Kidney (tissue), 14 donors: ENCODE data around the gene PPARA. TPM values are rescaled to one million over a fixed set of nuclear protein-coding genes. Genes with fewer than 3 reads are reported as not detected.
A peak's percentile ranks its signal among the peaks of the same experiment; 100 is the strongest.

ENCODE experiments used
- DNase-seq, 5 donors: peaks; one replicate each; pipeline ENCODE4 v3.0.0-alpha.2; 2013 to 2020
- FAIRE-seq: peaks from 2 replicates; lab custom pipeline; 2012; peaks lifted over from hg19 to GRCh38; lab: Jason Lieb, UNC
- H3K27ac ChIP-seq, 2 donors: one replicate each; pipeline ENCODE4 v1.7.0; 2013; ENCODE audit warnings: low read depth in 2 of 2, low read length in 2 of 2, inconsistent platforms in 1 of 2
- H3K27me3 ChIP-seq: one replicate; pipeline ENCODE4 v1.7.1; 2013; ENCODE audit warnings: low read length, inconsistent platforms; ENCODE audit not compliant: control insufficient read depth, insufficient read depth
- H3K36me3 ChIP-seq, 3 donors: one replicate each; pipeline versions ENCODE4 v1.7.0 to v1.7.1; 2013; ENCODE audit warnings: low read length in 3 of 3, control low read depth in 1 of 3, inconsistent platforms in 1 of 3; ENCODE audit not compliant: insufficient read depth in 3 of 3, control insufficient read depth in 2 of 3
- H3K4me1 ChIP-seq, 3 donors: one replicate each; pipeline versions ENCODE4 v1.7.0 to v1.7.1; 2013; ENCODE audit warnings: low read length in 3 of 3, inconsistent platforms in 1 of 3, low read depth in 1 of 3; ENCODE audit not compliant: control insufficient read depth in 2 of 3, insufficient read depth in 2 of 3
- H3K4me3 ChIP-seq, 3 donors: one replicate each; pipeline versions ENCODE4 v1.7.0 to v1.8.1; 2013; ENCODE audit warnings: low read length in 3 of 3, control low read depth in 1 of 3, inconsistent platforms in 1 of 3
- H3K9ac ChIP-seq, 3 donors: one replicate each; pipeline versions ENCODE4 v1.7.0 to v1.7.1; 2013; ENCODE audit warnings: low read length in 3 of 3, control low read depth in 1 of 3, inconsistent platforms in 1 of 3
- H3K9me3 ChIP-seq, 3 donors: one replicate each; pipeline versions ENCODE4 v1.7.0 to v1.7.1; 2013; ENCODE audit warnings: low read length in 3 of 3, control low read depth in 1 of 3, inconsistent platforms in 1 of 3; ENCODE audit not compliant: control insufficient read depth in 2 of 3, insufficient read depth in 1 of 3
- intact Hi-C: fragments of 100-400 bp; cut with DNase I; formaldehyde crosslinking; loops from one replicate; pipeline ENCODE4 v1.11.1; 2022
- polyA plus RNA-seq: library from polyadenylated mRNA; stranded (reverse); fragments of 350-450 nt; fragmentation: Illumina TruSeq; extraction: RNeasy Lipid Tissue Mini Kit (QIAGEN cat#74804); gene quantifications from one replicate; pipeline ENCODE4 v1.2.3, GENCODE V29; 2014; ENCODE audit warnings: low read depth, low replicate concordance; ENCODE audit not compliant: insufficient read depth
- total RNA-seq: library from RNA; stranded (reverse); fragmentation: NEBNext Ultra II Directional; extraction: Animal tissue kit (Norgen Biotek cat#: 25700); gene quantifications from one replicate; pipeline ENCODE4 v1.2.1, GENCODE V29; 2021
- TF ChIP-seq, protein P1 (sequence below): IDR thresholded peaks from 3 replicates; pipeline ENCODE4 v1.5.1; 2012; ENCODE audit warnings: mild to moderate bottlenecking, moderate library complexity, borderline replicate concordance; ENCODE audit not compliant: insufficient read depth; ENCODE audit errors: extremely low read depth
- donor health status: control.
- donor health status: control.
- donor health status: control.
- donor health status: control.
- donor health status: control.
- donor health status: DM: yes; HTN: yes; CAD: no.
- donor health status: Normal renal cell carcinoma (clear cell type).

Gene PPARA
- total and polyA plus RNA-seq, 2 donors from 2014 or later: 15.8 to 36.8 TPM

DNA sequence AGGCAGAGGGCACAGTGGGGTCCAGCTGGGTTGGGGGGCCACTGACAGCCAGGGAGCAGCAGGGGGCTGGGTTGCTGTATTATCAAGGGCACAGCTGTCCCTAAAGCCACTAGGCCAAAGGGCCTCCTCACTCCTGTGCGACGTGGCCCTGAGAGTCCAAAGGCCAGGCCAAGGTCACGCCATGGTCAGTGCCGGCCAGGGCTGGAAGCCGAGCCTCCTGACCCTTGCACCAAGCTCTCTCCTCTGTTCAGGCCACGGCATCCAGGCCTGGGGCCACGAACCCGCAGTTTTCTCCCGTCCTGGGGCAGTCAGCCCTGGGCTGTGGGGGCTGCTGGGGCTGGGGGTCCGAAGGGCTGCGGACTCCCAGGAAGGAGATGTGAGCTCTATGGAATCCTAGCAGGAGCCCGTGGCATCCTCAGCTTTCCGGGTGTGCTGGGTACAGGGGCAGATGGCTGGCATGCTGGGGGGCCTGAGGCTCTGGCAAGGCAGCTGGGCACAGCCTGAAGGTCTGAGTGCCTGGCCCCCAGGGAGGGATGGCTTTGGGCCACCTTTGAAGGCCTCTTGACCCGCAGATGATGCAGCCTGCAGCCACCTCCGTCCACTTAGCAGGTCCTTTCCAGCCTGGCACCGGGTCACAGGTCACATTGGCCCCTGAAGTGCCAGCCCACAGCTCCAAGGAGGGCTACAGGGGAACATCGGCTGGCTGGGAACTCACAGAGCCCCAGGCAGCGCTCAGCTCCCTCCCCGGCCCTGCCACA, 17.3 kb upstream of the PPARA start:
- intact Hi-C loops: no loop called here
- H3K4me1 ChIP-seq: peaks cover 0 to 28% (median 3%) of the 10 kb centered on the region in 3 donors
- H3K9ac ChIP-seq: no peak overlapping the region
- TF ChIP-seq, protein P1, sequence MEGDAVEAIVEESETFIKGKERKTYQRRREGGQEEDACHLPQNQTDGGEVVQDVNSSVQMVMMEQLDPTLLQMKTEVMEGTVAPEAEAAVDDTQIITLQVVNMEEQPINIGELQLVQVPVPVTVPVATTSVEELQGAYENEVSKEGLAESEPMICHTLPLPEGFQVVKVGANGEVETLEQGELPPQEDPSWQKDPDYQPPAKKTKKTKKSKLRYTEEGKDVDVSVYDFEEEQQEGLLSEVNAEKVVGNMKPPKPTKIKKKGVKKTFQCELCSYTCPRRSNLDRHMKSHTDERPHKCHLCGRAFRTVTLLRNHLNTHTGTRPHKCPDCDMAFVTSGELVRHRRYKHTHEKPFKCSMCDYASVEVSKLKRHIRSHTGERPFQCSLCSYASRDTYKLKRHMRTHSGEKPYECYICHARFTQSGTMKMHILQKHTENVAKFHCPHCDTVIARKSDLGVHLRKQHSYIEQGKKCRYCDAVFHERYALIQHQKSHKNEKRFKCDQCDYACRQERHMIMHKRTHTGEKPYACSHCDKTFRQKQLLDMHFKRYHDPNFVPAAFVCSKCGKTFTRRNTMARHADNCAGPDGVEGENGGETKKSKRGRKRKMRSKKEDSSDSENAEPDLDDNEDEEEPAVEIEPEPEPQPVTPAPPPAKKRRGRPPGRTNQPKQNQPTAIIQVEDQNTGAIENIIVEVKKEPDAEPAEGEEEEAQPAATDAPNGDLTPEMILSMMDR: no peak
- H3K27me3 ChIP-seq: no peaks in the 10 kb centered on the region
- no peak overlapping the region for H3K4me3 ChIP-seq
- no peak for FAIRE-seq
- no peaks in the 10 kb centered on the region for H3K36me3 ChIP-seq
- peak in 1 of 5 donors; percentile 62 for DNase-seq
- H3K9me3 ChIP-seq: no peaks in the 10 kb centered on the region
- H3K27ac ChIP-seq: no peak overlapping the region

DNA sequence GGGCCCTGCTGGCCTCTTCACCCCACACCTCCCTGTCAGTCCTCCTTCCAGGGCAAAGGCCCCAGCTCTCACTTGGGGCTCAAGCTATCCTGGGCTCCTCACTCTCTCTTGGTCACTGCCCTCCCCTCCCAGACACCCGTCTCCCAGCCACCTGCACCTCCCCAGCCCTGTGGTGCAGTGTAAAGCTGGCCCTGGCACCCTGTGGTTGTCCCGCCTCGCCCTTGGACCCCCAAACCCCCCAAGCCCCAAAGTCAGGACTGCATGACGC, 16.8 kb upstream of the PPARA start:
- no peak overlapping the region for H3K27ac ChIP-seq
- H3K4me1 ChIP-seq: peaks cover 0 to 30% (median 3%) of the 10 kb centered on the region in 3 donors
- no peak overlapping the region for H3K4me3 ChIP-seq
- FAIRE-seq (no peak), DNase-seq (peak in 1 of 5 donors; percentile 64)
- H3K9ac ChIP-seq: no peak overlapping the region
- no peaks in the 10 kb centered on the region for H3K36me3 ChIP-seq
- intact Hi-C loops: no loop called here
- H3K27me3 ChIP-seq: no peaks in the 10 kb centered on the region
- TF ChIP-seq, protein P1: no peak
- no peaks in the 10 kb centered on the region for H3K9me3 ChIP-seq

DNA sequence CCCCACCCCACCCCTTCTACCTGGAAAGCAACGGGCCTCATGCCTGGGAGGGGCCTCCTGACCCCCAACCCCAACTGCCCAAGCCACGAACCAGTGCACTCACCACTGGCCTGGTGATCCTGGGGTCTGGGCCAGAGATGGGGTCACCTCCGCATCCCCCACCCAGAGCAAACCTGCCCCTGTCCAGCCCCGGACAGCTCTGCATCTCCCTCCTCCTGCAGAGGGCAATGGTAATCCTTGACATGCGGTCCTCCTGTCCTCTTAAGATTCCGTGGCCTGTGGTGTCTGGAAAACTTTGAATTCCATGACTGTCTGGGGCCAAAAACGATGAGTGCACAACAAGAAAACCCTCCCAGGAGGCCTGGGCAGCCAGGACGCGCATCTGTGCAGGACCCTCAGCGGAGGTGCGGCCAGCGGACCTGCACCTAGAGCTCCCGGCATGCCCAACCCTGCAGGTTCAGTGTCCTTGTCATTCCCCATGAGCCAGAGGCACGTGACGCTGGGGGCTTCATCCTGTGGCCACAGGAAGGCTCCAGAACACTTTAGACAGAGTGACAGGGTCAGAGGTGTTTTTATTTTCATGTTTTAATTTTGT, 16.1 kb upstream of the PPARA start:
- no peak overlapping the region for H3K4me3 ChIP-seq
- H3K27me3 ChIP-seq: no peaks in the 10 kb centered on the region
- H3K9ac ChIP-seq: no peak overlapping the region
- TF ChIP-seq, protein P1: no peak
- intact Hi-C loops: no loop called here
- DNase-seq (peak in 2 of 5 donors; percentile 29 to 54), FAIRE-seq (no peak)
- no peak overlapping the region for H3K27ac ChIP-seq
- H3K9me3 ChIP-seq: no peaks in the 10 kb centered on the region
- H3K4me1 ChIP-seq: peaks cover 0 to 27% (median 3%) of the 10 kb centered on the region in 3 donors
- H3K36me3 ChIP-seq: no peaks in the 10 kb centered on the region
